Measurements from ENCODE around the gene IZUMO2. TPM values are rescaled to one million over a fixed set of nuclear protein-coding genes. Genes with fewer than 3 reads are reported as not detected.

Gene IZUMO2
- total and polyA plus RNA-seq, 2 experiments from 2014 or later: not detected

GRCh38 chr19:50167314-50167721 lies 4.2 kb upstream of the IZUMO2 start:
- DNase-seq: no peak
- no peaks in the 10 kb centered on the region for H3K9me2 ChIP-seq (ENCODE audit: insufficient read depth)
- WGBS, 2 experiments (ENCODE audit: low coverage in 1 of 2, low lambda C conversion rate in 2 of 2, missing lambda C conversion rate in 2 of 2): 10 to 19% methylated on average over 12 of the region's 12 CpGs

DNA sequence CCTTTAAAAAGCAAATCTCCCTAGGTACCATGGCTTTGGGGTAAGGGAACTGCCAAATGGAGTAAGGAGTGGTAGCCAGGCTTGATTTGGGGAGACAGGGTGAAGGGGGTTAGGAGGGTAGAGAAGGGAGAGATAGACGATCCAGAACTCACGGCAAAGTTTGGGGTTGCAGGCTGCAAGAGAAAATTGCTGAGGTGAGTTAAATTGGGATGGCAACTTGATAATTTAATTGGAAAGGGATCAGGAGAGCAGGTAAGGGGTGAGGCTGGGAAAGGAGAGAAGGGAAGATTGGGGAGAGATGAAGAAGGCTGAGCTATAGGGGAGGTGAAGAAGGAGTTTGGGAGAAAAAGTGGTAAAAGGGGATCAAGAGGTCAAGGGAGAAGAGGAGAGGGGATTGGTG lies 4.0 kb downstream of the IZUMO2 start:
- no peak overlapping the region for H3K4me3 ChIP-seq
- H3K27ac ChIP-seq: no peak overlapping the region
- H3K4me1 ChIP-seq (ENCODE audit: insufficient read depth): no peaks in the 10 kb centered on the region
- H3K4me2 ChIP-seq (ENCODE audit: unreplicated experiment): no peak overlapping the region
- H3K9ac ChIP-seq: no peak overlapping the region
- H2AFZ ChIP-seq: no peak overlapping the region
- H3K27me3 ChIP-seq (replicated peaks; ENCODE audit: insufficient read depth): no peaks in the 10 kb centered on the region
- no peaks in the 10 kb centered on the region for H3F3A ChIP-seq (ENCODE audit: insufficient read depth)
- H3K9me2 ChIP-seq (ENCODE audit: insufficient read depth): no peaks in the 10 kb centered on the region
- DNase-seq: no peak
- H3K79me2 ChIP-seq (ENCODE audit: insufficient read depth): no peaks in the 10 kb centered on the region
- in situ Hi-C loops (cut with MboI): no loop called here
- no peaks in the 10 kb centered on the region for H4K20me1 ChIP-seq (ENCODE audit: insufficient read depth)
- TF ChIP-seq EZH2phosphoT487 (IDR thresholded peaks at IDR 0.05; ENCODE audit: insufficient read depth, low read depth) (no peak), EZH2 (IDR thresholded peaks at IDR 0.05; ENCODE audit: insufficient read depth, poor library complexity, severe bottlenecking) (no peak)
- H3K36me3 ChIP-seq (ENCODE audit: low read depth): no peaks in the 10 kb centered on the region
- H3K9me3 ChIP-seq (ENCODE audit: low read depth): no peaks in the 10 kb centered on the region
- 30 to 38% methylated on average over 2 of the region's 2 CpGs for WGBS, 2 experiments (ENCODE audit: low coverage in 1 of 2, low lambda C conversion rate in 2 of 2, missing lambda C conversion rate in 2 of 2)

More at GRCh38 chr19:50167314-50167721, 4.2 kb upstream of the IZUMO2 start:
- Histone ChIP-seq H2AFZ (no peak overlapping the region), H3K36me3 (ENCODE audit: low read depth) (no peaks in the 10 kb centered on the region), H3K4me1 (ENCODE audit: insufficient read depth) (no peaks in the 10 kb centered on the region), H3K9ac (no peak overlapping the region), H4K20me1 (ENCODE audit: insufficient read depth) (no peaks in the 10 kb centered on the region), H3K79me2 (ENCODE audit: insufficient read depth) (no peaks in the 10 kb centered on the region), H3K27ac (no peak overlapping the region), H3F3A (ENCODE audit: insufficient read depth) (no peaks in the 10 kb centered on the region), H3K9me3 (ENCODE audit: low read depth) (no peaks in the 10 kb centered on the region), H3K4me2 (ENCODE audit: unreplicated experiment) (no peak overlapping the region), H3K27me3 (replicated peaks; ENCODE audit: insufficient read depth) (no peaks in the 10 kb centered on the region), H3K4me3 (no peak overlapping the region)
- TF ChIP-seq EZH2 (IDR thresholded peaks at IDR 0.05; ENCODE audit: insufficient read depth, poor library complexity, severe bottlenecking) (no peak), EZH2phosphoT487 (IDR thresholded peaks at IDR 0.05; ENCODE audit: insufficient read depth, low read depth) (no peak)
- in situ Hi-C loops (cut with MboI): no loop called here

DNA sequence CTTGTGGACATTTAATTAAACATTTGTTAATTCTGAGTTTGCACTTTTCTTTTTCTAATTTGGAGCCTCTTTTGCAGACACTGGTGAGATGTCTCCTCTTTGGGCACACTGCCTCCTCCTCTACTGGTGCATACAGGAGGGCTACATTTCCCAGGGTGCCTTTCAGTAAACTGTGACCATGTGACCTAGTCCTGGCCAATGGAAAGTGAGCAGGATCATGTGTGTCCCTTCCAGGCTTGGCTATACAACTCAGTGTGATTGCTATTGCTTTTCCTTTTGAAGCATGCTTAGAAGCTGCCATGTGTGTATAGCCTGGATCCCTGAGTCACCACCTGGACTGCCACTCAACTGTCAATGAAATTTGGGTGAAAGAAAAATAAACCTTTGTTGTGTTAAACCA lies 4.5 kb downstream of the IZUMO2 start:
- no peak overlapping the region for H3K4me2 ChIP-seq (ENCODE audit: unreplicated experiment)
- no peak overlapping the region for H3K4me3 ChIP-seq
- no peaks in the 10 kb centered on the region for H3K9me2 ChIP-seq (ENCODE audit: insufficient read depth)
- no peaks in the 10 kb centered on the region for H3K4me1 ChIP-seq (ENCODE audit: insufficient read depth)
- in situ Hi-C loops (cut with MboI): no loop called here
- DNase-seq: no peak
- H3K9me3 ChIP-seq (ENCODE audit: low read depth): no peaks in the 10 kb centered on the region
- H2AFZ ChIP-seq: no peak overlapping the region
- no peaks in the 10 kb centered on the region for H3F3A ChIP-seq (ENCODE audit: insufficient read depth)
- H3K27ac ChIP-seq: no peak overlapping the region
- TF ChIP-seq EZH2phosphoT487 (IDR thresholded peaks at IDR 0.05; ENCODE audit: insufficient read depth, low read depth) (no peak), EZH2 (IDR thresholded peaks at IDR 0.05; ENCODE audit: insufficient read depth, poor library complexity, severe bottlenecking) (no peak)
- H4K20me1 ChIP-seq (ENCODE audit: insufficient read depth): no peaks in the 10 kb centered on the region
- no peaks in the 10 kb centered on the region for H3K27me3 ChIP-seq (replicated peaks; ENCODE audit: insufficient read depth)
- H3K9ac ChIP-seq: no peak overlapping the region
- no peaks in the 10 kb centered on the region for H3K36me3 ChIP-seq (ENCODE audit: low read depth)
- no peaks in the 10 kb centered on the region for H3K79me2 ChIP-seq (ENCODE audit: insufficient read depth)

GRCh38 chr19:50155520-50156109 lies 7.5 kb downstream of the IZUMO2 start:
- in situ Hi-C loops (cut with MboI): no loop called here
- Histone ChIP-seq H3F3A (ENCODE audit: insufficient read depth) (no peaks in the 10 kb centered on the region), H2AFZ (no peak overlapping the region), H3K27me3 (replicated peaks; ENCODE audit: insufficient read depth) (no peaks in the 10 kb centered on the region), H3K9me2 (ENCODE audit: insufficient read depth) (no peaks in the 10 kb centered on the region), H4K20me1 (ENCODE audit: insufficient read depth) (no peaks in the 10 kb centered on the region), H3K4me2 (ENCODE audit: unreplicated experiment) (no peak overlapping the region), H3K9ac (no peak overlapping the region), H3K9me3 (ENCODE audit: low read depth) (no peaks in the 10 kb centered on the region), H3K27ac (no peak overlapping the region), H3K36me3 (ENCODE audit: low read depth) (no peaks in the 10 kb centered on the region), H3K4me1 (ENCODE audit: insufficient read depth) (no peaks in the 10 kb centered on the region), H3K79me2 (ENCODE audit: insufficient read depth) (no peaks in the 10 kb centered on the region), H3K4me3 (no peak overlapping the region)
- 40 to 43% methylated on average over 8 of the region's 8 CpGs for WGBS, 2 experiments (ENCODE audit: low coverage in 1 of 2, low lambda C conversion rate in 2 of 2, missing lambda C conversion rate in 2 of 2)
- TF ChIP-seq EZH2 (IDR thresholded peaks at IDR 0.05; ENCODE audit: insufficient read depth, poor library complexity, severe bottlenecking): no peak
- no peak for TF ChIP-seq EZH2phosphoT487 (IDR thresholded peaks at IDR 0.05; ENCODE audit: insufficient read depth, low read depth)
- no peak for DNase-seq

DNA sequence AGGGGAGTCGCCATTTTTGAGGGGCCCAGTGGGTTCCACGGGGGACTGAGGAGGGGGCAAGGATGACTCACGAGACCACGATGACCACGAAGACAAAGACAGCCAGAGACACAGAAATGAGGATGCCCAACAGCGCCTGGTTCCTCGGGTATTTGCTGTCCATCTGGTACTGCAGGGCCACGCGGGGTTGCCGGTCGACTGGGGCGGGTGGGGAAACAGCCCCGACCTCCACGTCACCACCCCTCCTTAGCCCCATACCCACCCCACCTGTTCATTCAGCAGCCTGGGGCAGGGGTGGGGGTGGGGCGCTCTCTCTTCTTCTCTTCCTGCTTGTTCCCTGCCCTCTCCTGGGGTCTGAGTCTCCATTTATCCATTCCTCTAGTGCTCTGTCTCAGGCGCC lies 8.6 kb downstream of the IZUMO2 start:
- no peaks in the 10 kb centered on the region for H4K20me1 ChIP-seq (ENCODE audit: insufficient read depth)
- no peaks in the 10 kb centered on the region for H3K27me3 ChIP-seq (replicated peaks; ENCODE audit: insufficient read depth)
- no peaks in the 10 kb centered on the region for H3F3A ChIP-seq (ENCODE audit: insufficient read depth)
- H3K27ac ChIP-seq: no peak overlapping the region
- no peaks in the 10 kb centered on the region for H3K4me1 ChIP-seq (ENCODE audit: insufficient read depth)
- no peaks in the 10 kb centered on the region for H3K9me3 ChIP-seq (ENCODE audit: low read depth)
- no peak overlapping the region for H3K9ac ChIP-seq
- TF ChIP-seq EZH2phosphoT487 (IDR thresholded peaks at IDR 0.05; ENCODE audit: insufficient read depth, low read depth) (no peak), EZH2 (IDR thresholded peaks at IDR 0.05; ENCODE audit: insufficient read depth, poor library complexity, severe bottlenecking) (no peak)
- no peak overlapping the region for H2AFZ ChIP-seq
- in situ Hi-C loops (cut with MboI): no loop called here
- no peaks in the 10 kb centered on the region for H3K9me2 ChIP-seq (ENCODE audit: insufficient read depth)
- WGBS, 2 experiments (ENCODE audit: low coverage in 1 of 2, low lambda C conversion rate in 2 of 2, missing lambda C conversion rate in 2 of 2): 17 to 57% methylated on average over 4 to 16 of the region's 16 CpGs
- H3K36me3 ChIP-seq (ENCODE audit: low read depth): no peaks in the 10 kb centered on the region
- H3K4me2 ChIP-seq (ENCODE audit: unreplicated experiment): no peak overlapping the region
- no peaks in the 10 kb centered on the region for H3K79me2 ChIP-seq (ENCODE audit: insufficient read depth)
- no peak overlapping the region for H3K4me3 ChIP-seq
- DNase-seq: no peak
